NCI-H2196 (cell line): ENCODE results near the gene SUMO2.
"Not testable (repeated sequence)": the region's sequence is repeated elsewhere in the genome, so short reads cannot be mapped to it uniquely, and the experiment has no call there.

Experiments
- DNase-seq: peaks from one replicate; lab custom pipeline; 2025; ENCODE audit not compliant: unreplicated experiment; lab: John Stamatoyannopoulos, UW

Gene SUMO2

DNA sequence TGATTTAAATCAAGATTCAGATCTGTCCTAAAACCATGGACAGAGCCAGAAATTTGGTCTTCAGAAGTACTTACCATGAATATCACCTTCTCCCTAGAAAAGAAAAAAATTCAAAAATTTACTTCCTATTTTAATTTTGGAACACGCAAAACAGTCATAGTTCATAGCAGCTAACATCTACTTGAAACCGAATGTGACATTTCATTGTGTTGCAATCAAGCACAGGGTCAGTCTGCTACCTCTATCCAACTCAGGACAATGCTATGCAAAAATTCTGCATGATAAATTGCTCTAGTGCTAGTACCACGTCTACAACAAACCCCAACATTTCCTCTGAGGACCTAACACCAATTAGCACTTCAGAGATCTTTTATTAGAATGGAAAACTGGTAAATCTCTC lies 36.2 kb downstream of the SUMO2 start:
- no peak for DNase-seq

DNA sequence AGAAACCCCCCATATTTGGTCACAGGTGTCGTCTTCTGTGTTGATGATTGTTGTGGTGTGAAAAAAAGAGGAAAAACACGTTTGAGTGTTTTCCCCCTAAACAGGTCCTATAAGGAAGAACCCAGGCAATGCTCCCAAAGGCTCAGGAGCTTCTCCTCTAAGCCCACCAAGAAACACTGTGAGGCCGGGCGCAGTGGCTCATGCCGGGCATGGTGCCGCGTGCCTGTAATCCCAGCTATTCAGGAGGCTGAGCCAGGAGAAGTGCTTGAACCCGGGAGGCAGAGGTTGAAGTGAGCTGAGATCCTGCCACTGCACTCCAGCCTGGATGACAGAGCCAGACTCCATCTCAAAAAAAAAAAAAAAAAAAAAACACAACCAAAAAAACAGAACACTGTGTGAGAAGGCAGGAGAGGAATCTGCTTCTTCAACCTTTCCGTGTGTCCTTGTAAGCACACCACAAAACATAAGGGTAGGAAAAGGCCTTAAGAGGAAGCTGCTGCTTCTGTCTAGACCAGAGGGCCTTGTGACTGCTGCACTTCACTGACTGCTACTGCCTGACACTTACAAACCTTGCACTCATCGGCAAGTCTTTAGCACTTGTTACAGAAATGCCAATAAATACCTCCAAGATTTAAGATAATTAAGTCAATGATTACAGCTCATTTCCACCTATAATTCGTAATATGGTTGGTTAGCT lies 37.8 kb downstream of the SUMO2 start:
- no peak for DNase-seq

DNA sequence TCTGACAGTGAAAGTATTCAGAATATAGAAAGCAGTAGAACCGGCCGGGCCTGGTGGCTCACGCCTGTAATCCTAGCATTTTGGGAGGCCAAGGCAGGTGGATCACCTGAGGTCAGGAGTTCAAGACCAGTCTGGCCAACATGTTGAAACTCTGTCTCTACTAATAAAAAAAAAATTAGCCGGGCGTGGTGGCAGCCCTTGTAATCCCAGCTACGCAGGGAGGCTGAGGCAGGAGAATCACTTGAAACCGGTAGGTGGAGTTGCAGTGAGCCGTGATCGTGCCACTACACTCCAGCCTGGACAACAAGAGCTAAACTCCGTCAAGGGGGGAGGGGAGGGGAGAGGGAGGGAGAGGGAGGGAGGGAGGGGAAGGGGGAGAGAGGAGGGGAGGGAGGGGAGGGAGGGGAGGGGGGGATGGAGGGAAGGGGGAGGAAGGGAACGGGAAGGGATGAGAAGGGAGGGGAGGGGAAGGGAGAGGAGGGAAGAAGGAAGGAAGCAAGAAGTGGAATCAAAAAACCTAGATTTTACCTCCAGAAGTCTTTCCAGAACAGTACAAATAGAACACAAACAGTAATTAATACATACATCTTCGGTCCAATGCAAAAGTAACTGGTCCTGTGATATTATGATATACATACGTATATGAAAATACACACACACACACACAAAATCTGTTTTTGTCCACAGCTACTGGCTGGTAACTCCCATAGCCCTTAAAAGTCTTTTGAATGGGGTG lies 40.4 kb downstream of the SUMO2 start:
- DNase-seq = no peak

DNA sequence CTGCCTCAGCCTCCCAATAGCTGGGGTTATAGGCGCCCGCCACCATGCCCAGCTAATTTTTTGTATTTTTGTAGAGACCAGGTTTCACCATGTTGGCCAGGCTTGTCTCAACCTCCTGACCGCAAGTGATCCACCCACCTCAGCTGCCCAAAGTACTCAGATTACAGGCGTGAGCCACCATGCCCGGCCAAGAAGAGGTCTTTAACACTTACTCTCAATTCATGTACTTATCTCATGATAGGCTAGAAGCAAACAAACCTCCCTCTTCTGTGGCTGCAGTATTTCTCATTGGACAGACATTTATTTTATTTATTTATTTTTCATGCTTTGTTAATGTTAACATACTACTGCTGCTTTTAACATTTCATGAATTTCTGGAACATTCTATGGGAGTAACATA lies 44.2 kb downstream of the SUMO2 start:
- peak; percentile 57 for DNase-seq

DNA sequence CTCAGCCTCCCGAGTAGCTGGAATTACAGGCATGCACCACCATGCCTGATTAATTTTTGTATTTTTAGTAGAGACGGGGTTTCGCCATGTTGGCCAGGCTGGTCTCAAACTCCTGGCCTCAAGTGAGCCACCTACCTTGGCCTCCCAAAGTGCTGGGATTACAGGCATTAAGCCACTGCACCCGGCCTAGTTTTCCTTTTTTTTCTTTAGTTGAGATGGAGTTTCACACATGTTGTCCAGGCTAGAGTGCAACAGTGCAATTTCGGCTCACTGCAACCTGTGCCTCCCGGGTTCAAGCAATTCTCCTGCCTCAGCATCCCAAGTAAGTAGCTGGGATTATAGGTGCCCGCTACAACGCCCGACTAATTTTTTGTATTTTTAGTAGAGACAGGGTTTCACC lies 45.0 kb downstream of the SUMO2 start:
- DNase-seq = not testable (repeated sequence)

DNA sequence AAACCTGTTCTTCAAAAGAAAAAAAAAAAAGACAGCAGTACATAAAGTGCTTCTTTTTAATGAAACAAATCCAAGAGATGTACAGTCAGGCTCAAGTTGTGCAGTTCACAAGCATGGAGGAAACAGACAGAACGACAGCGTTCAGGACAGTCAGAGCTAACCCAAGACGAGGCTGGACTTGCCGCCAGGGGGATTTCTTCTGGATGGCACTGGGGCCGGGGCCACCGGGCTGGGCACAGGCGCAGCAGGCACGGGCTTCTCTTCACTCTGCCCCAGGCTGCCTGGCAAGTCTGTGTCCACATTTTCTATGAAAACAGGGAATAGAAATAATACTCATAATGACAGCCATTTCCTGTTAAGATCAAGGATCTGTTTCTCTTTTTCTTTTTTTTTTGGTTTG lies 46.8 kb downstream of the SUMO2 start:
- no peak for DNase-seq

DNA sequence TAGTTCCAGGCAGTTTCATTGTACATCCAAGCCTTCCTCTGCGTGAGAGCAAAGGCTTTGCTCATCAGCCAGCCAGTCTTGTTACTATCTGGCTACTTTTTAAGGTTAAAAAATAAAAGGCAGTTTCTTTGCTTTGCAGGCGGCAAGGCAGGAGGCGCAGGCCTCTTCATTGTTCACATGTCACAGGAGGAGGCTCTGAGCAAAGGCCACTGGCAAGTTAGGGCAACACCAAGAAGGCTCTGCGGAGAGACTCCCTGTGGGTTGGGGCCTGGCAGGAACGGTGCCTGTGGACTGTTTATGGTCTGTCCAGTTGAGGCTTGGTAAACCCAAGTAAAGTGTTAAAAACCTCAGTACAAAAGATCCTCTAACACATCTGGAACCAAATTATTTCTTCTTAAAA lies 47.3 kb downstream of the SUMO2 start:
- DNase-seq = no peak

DNA sequence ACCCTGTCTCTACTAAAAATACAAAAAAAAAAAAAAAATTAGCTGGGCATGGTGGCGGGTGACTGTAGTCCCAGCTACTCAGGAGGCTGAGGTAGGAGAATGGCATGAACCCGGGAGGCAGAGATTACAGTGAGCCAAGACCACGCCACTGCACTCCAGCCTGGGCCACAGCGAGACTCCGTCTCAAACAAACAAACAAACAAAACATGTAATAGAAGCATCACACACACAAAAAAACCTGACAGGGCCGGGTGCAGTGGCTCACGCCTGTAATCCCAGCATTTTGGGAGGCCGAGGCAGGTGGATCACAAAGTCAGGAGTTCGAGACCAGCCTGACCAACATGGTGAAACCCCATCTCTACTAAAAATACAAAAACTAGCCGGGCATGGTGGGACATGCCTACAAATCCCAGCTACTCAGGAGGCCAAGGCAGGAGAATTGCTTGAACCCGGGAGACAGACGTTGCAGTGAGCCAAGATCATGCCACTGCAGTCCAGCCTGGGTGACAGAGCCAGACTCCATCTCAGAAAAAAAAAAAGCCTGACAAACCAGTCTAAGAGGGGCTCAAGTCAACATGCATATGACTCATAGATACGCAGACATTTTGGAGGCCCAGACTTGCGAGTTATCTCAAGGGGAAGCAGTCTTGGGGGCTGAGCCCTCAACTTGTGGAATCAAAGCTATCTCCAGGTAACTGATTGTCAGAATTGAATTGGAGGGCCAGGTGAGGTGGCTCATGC lies 49.0 kb downstream of the SUMO2 start:
- DNase-seq = not testable (repeated sequence)

DNA sequence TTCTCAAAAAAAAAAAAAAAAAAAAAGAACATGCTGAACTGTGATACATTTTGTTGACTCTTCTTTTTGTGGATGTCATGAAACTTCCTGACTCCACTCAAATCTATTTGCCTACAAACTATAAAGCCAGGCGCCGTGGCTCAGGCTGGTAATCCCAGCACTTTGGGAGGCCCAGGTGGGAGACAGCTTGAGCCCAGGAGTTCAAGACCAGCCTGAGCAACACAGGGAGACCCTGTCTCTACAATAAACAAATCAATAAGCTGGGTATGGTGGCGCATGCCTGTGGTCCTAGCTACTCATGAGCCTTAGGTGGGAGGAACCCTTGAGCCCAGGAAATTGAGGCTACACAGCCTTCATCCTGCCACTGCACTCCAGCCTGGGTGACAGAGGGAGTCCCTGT lies 49.8 kb downstream of the SUMO2 start:
- no peak for DNase-seq

DNA sequence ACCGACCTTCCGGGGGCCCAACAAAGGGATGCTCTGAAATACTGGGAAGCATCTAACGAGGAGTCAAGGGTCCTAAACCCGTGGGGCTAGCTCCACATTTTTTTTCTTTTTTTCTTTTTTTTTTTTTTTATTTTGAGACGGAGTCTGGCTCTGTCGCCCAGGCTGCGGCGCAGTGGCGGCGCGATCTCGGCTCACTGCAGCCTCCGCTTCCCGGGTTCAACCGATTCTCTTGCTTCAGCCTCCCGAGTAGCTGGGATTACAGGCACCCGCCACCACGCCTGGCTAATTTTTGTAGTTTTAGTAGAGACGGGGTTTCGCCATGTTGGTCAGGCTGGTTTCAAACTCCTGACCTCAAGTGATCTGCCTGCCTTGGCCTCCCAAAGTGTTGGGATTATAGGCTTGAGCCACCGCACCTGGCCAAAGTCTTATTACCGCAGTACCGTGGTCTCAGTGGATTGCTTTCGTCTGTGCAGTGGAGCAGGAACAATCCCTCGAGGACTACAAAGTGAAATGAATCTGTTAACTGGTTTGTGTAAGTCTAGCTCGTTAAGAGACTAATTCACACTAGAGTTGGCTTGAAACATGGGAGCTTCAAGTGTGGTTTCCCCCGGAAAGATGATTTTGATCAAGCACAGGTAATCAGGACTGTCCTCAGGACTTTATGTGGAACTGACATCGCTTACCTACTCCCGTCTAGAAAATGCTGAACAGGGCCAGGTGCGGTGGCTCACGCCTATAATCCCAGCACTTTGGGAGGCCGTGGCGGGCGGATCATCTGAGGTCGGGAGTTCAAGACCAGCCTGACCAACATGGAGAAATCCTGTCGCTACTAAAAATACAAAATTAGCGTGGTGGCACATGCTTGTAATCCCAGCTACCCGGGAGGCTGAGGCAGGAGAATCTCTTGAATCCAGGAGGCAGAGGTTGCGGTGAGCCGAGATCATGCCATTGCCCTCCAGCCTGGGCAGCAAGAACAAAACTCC lies 50.5 kb downstream of the SUMO2 start:
- DNase-seq = not testable (repeated sequence)

DNA sequence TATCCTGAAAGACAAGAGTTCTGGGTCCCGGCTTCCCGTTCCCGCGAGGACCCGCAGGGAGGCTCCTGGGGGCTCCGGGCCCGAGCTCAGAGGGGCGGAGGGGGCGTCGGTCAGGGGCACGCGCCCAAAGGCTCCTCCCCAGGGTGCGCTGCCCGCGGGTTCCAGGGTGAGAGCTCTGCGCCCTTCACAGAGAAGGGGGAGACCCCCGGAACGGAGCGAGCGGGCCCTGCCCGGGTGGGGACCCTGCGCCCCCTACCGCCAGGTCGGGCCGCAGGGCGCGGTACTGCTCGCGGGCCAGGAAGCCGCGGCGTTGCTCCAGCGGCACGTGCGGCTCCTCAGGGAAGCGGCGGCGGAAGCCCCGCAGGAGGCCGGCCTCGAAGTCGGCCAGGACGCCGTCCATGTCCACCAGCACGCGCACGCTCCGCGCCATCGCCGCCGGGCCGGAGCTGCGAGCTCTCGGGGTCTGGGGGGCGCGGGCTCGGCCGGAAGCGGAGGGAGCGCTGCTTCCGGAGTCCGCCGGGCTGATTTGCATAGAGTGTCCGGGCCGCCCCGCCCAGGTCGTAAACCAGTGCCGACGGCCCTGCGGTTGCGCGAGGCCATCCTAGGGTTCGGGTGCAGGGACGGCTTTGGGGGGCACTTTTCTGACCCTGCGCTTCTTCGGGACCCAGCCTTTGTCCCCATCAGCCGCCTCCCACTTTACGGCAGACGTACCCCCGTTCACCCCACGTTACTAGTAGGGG lies 51.3 kb downstream of the SUMO2 start, which contains the start of gene NT5C:
TSS of gene NT5C (minus strand) at position 465 of the 740 bp plus-strand sequence. CDS start at position 430, 35 bp downstream.
- peak; percentile 87 for DNase-seq

DNA sequence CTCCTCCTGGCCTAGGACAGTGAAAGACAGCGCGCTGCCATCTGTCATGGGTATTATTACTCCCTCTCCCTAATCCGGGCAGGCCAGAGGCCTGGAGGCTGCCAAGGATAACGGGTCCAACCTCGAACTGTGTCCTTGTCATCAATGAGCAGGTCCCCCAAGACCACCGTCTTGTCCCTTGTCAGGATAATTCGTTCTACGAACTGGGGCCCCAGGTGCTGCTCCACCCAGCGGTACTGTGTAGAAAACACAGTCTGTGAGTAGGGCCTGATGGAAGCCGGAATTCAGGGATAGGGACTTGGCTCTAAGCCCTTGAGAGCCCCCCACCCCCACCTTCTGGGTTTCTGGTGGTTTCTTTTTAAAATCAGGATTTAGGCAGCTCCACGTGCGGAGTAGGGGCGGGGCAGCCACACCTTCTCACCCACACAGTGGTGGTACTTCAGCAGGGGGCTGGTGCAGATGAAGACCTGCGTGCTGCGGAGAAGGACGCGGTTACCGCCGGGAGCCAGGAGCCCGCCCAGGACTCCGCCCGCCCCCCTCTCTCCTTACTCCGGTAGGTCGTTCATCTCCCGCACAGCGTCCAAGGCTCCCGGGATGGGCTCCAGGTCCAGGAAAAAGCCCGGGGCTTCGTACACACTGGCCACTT lies 52.0 kb downstream of the SUMO2 start:
- no peak for DNase-seq

DNA sequence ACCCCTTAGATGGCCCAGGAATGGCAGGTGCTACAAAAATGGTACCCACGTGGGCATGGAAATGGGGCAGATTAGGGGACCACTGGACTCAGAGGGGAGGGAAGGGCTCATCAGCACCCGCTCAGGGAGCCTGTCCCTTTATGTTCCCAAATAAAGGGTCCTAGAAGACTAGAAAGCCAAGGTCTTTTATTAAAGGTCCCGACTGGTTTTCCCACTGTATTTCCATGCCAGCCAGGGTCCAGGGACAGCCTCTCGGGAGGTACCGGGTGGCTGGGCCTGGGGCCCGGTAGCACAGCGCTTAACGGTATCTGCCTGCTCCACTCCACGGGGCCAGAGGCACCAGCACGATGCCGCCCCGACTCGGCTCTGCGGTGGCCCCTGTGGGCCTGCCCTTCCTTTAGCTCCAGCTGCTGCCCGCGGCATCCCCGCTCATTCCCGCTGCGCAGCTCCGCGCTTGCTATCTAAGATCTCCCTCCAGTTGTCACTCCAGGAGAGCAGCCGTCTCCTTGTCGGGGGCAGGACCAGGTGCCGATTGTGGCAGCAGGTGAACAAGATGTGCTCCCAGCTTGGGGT lies 52.6 kb downstream of the SUMO2 start:
- DNase-seq = no peak

DNA sequence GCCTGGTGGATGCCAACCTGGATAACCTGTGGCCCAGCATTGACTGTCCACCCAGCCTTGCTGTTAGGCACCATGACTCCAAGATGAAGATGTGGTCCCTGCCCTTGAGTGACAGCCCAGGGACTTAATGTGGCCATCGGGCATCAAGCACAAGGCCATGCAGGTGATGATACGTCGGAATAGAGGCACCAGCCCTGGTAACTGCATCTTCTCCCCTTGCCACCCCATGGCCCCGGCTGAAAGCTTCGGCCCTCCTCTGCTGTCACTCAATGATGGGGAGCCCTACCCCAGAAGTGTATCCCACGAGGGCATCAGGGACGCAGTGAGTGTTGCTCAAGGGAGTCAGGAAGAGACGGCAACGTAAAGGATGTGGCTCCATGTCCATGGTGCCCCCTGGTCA lies 53.2 kb downstream of the SUMO2 start:
- DNase-seq = no peak

DNA sequence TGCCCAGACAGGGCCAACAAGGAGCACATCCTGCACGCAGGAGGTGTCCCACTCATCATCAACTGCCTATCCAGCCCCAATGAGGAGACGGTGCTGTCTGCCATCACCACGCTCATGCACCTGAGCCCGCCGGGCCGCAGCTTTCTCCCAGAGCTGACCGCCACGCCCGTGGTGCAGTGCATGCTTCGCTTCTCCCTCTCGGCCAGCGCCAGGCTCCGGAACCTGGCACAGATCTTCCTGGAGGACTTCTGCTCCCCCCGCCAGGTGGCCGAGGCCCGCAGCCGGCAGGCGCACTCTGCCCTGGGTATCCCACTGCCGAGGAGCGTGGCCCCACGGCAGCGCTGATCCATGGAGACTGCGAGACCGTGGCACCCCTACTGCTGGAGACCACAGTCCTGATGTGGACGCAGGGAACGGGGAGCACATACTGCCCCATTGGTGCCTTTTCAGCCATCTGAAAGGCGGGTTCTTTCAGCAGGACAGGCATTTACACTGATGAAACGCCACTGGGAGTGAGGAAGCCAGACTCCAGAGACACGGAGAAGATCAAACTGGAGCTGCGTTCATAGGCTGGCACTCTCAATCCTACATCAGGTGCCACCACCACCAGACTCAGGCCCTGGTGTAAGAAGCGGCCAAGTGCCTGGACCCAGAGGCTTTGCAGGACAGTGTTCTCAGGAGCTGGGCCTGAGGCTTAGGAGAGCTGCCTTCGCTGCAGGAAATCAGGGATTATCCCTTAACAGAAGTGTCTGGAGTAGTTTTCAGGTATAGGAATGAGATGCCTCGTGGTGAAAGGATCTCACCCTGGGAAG lies 53.9 kb downstream of the SUMO2 start:
- DNase-seq = no peak

DNA sequence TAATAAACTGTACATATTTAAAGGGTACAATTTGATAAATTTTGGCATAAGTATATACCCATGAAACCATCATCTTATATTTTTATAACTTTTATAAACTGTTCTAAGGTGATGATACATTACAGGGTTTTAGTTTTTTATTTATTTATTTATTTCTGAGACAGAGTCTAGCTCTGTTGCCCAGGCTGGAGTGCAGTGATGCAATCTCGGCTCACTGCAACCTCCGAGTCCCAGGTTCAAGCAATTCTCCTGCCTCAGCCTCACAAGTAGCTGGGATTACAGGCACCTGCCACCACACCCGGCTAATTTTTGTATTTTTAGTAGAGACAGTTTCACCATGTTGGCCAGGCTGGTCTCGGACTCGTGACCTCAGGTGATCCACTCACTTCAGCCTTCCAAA lies 54.8 kb downstream of the SUMO2 start:
- DNase-seq = not testable (repeated sequence)

DNA sequence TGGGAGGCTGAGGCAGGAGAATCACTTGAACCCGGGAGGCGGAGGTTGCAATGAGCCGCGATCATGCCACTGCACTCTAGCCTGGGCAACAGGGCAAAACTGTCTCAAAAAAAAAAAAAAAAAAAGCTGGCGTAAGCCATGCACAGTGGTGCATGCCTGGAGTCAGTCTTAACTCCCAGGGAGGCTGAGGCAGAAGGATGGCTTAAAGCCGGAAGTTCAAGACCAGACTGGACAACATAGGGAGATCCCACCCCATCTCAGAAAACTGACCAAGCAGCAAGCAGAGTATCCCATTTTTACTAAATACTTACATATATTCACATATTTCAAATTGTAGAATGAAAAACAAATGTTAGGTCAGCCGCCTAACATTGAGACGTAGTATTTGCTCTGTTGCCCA lies 55.8 kb downstream of the SUMO2 start:
- DNase-seq = no peak

DNA sequence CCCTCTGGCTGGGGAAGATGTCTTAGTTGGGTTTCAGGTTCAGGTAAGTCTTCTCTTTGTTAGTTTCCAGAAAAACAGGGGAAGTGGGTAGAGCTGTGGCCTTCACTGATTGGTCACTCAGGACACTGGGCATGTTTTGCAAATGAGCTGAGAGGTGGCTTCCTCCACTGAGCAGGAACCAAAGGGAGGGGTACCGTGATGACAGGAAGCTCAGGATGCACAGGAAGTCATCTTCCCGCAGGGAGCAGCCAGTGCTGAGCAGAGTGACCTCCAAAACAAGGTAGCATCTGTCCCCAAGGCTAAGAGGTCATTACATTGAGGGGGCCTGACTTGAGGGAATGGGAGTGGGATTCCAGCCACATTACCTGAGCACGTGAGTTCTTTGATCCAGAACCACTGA lies 56.8 kb downstream of the SUMO2 start:
- DNase-seq = no peak
